K562 (cell line): Measurements from ENCODE around the gene C11orf86. TPM values are rescaled to one million over a fixed set of nuclear protein-coding genes. Genes with fewer than 3 reads are reported as not detected.
A peak's percentile ranks its signal among the peaks of the same experiment; 100 is the strongest.

ENCODE experiments used
- ATAC-seq: fragments of 200-7000 bp; cut with Tn5 transposase; 3 replicates; pipeline ENCODE4 v1.9.1; 2020; ENCODE audit warnings: moderate library complexity
- BruUV-seq: library from RNA; stranded (reverse); fragments of 400-500 nt; replicated peaks from 2 replicates; lab custom pipeline; 2021; lab: Mats Ljungman, UMichigan
- CTCF ChIA-PET: fragments of 300-600 bp; formaldehyde crosslinking; extraction: SDS; loops from one replicate; lab custom pipeline; 2021; ENCODE audit warnings: low intra/inter-chr PET ratio; lab: Yijun Ruan, JAX
- POLR2A ChIA-PET: fragments of 300-600, 350-650 bp; sonication (Branson Sonifier 250); formaldehyde crosslinking; extraction: SDS; loops from one replicate; lab custom pipeline; 2021; ENCODE audit warnings: antibody characterized with exemption, inconsistent platforms; lab: Yijun Ruan, JAX
- DNase-seq, 4 experiments: peaks; one replicate each; pipeline versions ENCODE4 v3.0.0 to v3.0.0-alpha.2; 2011 to 2018; ENCODE audit warnings: low spot score in 3 of 4, mixed read lengths in 3 of 4; ENCODE audit errors: extremely low read depth in 1 of 4
- FAIRE-seq: peaks from 2 replicates; lab custom pipeline; 2011; peaks lifted over from hg19 to GRCh38; lab: Jason Lieb, UNC
- H2AFZ ChIP-seq: 2 replicates; pipeline ENCODE4 v1.6.0; 2011; ENCODE audit warnings: low read depth, low read length, control low read depth, inconsistent platforms
- H3K27ac ChIP-seq: fragments of 200-600 bp; 3 replicates; pipeline ENCODE4 v1.8.0; 2011; ENCODE audit warnings: low read depth, mild to moderate bottlenecking, control low read depth, inconsistent platforms, low read length, moderate library complexity, mixed read lengths; ENCODE audit errors: extremely low read depth
- H3K27me3 ChIP-seq, 2 experiments: fragments of 300-600 bp in 1 of 2; 2 replicates in 1 of 2; 3 replicates in 1 of 2; pipeline versions ENCODE4 v1.6.0 to v1.8.0; 2011; ENCODE audit warnings: inconsistent platforms in 2 of 2, low read length in 2 of 2, mild to moderate bottlenecking in 1 of 2, mixed read lengths in 1 of 2, moderate library complexity in 1 of 2; ENCODE audit not compliant: control insufficient read depth in 2 of 2, insufficient read depth in 2 of 2
- H3K36me3 ChIP-seq: fragments of 300-600 bp; 3 replicates; pipeline ENCODE4 v1.8.0; 2011; ENCODE audit warnings: mild to moderate bottlenecking, low read length, inconsistent platforms; ENCODE audit not compliant: control insufficient read depth, insufficient read depth
- H3K4me1 ChIP-seq, 2 experiments: fragments of 200-600 bp in 1 of 2; replicated peaks in 1 of 2; 2 replicates in 1 of 2; 3 replicates in 1 of 2; pipeline versions ENCODE4 v1.5.1 to v1.8.0; 2011; ENCODE audit warnings: inconsistent platforms in 2 of 2, low read length in 2 of 2, mild to moderate bottlenecking in 1 of 2, mixed read lengths in 1 of 2, moderate library complexity in 1 of 2; ENCODE audit not compliant: control insufficient read depth in 2 of 2, insufficient read depth in 2 of 2
- H3K4me2 ChIP-seq: 2 replicates; pipeline ENCODE4 v1.6.1; 2011; ENCODE audit warnings: low read length, control low read depth, inconsistent platforms, mixed read lengths; ENCODE audit not compliant: insufficient read depth
- H3K4me3 ChIP-seq: fragments of 200-600 bp; sonication (generic), shearing (Covaris generic); 2 replicates; pipeline ENCODE4 v1.5.1; 2016; ENCODE audit warnings: control low read depth, inconsistent platforms
- H3K79me2 ChIP-seq: fragments of 200-600 bp; 3 replicates; pipeline ENCODE4 v1.8.0; 2011; ENCODE audit warnings: low read length, inconsistent platforms; ENCODE audit not compliant: control insufficient read depth, insufficient read depth
- H3K9ac ChIP-seq, 2 experiments: 2 replicates each; pipeline versions ENCODE4 v1.6.0 to v1.6.1; 2011; ENCODE audit warnings: low read depth in 2 of 2, low read length in 2 of 2, control low read depth in 1 of 2, inconsistent platforms in 1 of 2, mild to moderate bottlenecking in 1 of 2, mixed read lengths in 1 of 2; ENCODE audit not compliant: insufficient read depth in 1 of 2
- H3K9me1 ChIP-seq: one replicate; pipeline ENCODE4 v1.6.0; 2011; ENCODE audit warnings: inconsistent platforms, mild to moderate bottlenecking, low read length, moderate library complexity; ENCODE audit not compliant: control insufficient read depth, insufficient read depth
- H3K9me3 ChIP-seq: replicated peaks from 2 replicates; pipeline ENCODE4 v1.5.1; 2011; ENCODE audit warnings: low read depth, low read length, inconsistent platforms; ENCODE audit not compliant: control insufficient read depth, insufficient read depth
- H4K20me1 ChIP-seq: replicated peaks from 2 replicates; pipeline ENCODE4 v1.6.1; 2011; ENCODE audit warnings: low read length, inconsistent platforms, mixed read lengths; ENCODE audit not compliant: control insufficient read depth, insufficient read depth
- COPS2 ChIP-seq: fragments of 450-650 bp; conservative IDR thresholded peaks from 2 replicates; pipeline ENCODE4 v1.6.1; 2016; ENCODE audit warnings: mild to moderate bottlenecking, moderate library complexity
- CUX1 ChIP-seq: fragments of 200-800 bp; sonication (Bioruptor generic); IDR thresholded peaks from 2 replicates; pipeline ENCODE4 v1.6.1; 2016; ENCODE audit warnings: missing genetic modification characterization, missing compliant biosample characterization
- ID3 ChIP-seq, 2 experiments: fragments of 250-450 bp in 1 of 2; fragments of 450-650 bp in 1 of 2; sonication (Bioruptor Pico) in 1 of 2; IDR thresholded peaks; 2 replicates each; pipeline versions ENCODE4 v1.6.1 to v1.8.0; 2016 to 2021; ENCODE audit warnings: mild to moderate bottlenecking in 2 of 2, moderate library complexity in 2 of 2, missing compliant biosample characterization in 1 of 2, missing genetic modification characterization in 1 of 2
- KLF6 ChIP-seq: fragments of 250-450 bp; sonication (Bioruptor Pico); IDR thresholded peaks from 2 replicates; pipeline ENCODE4 v1.4.0; 2020; ENCODE audit warnings: mild to moderate bottlenecking, moderate library complexity, borderline replicate concordance
- WGBS: fragments of 100-300 bp; shearing (Covaris generic); methylation state at CpG from one replicate; pipeline ENCODE4 v1.1.6; 2016; ENCODE audit warnings: low coverage, mixed read lengths; ENCODE audit not compliant: insufficient coverage; ENCODE audit errors: missing lambda C conversion rate; 5-methylcytosine and 5-hydroxymethylcytosine counted together
- in situ Hi-C: fragments of 300-500 bp; cut with MboI; formaldehyde crosslinking; loops from 4 replicates; pipeline ENCODE4 v1.15.0; 2018; ENCODE audit warnings: inconsistent platforms, mixed read lengths
- intact Hi-C: fragments of 100-400 bp; cut with micrococcal nuclease; formaldehyde crosslinking; loops from 2 replicates; pipeline ENCODE4 v1.14.2; 2022
- polyA plus RNA-seq, 8 experiments: library from polyadenylated mRNA; depleted of rRNA in 4 of 8; stranded (reverse) in 5 of 8; unstranded in 3 of 8; fragments of >200 nt; fragmentation: Nextera tagmentation in 2 of 8; fragmentation: Illumina TruSeq in 1 of 8; extraction: Ambion mirVana in 2 of 8; extraction: Trizol in 1 of 8; gene quantifications; 2 replicates each; pipeline versions ENCODE4 v1.2.1 to v1.2.3, GENCODE V29; 2011 to 2014; ENCODE audit warnings: inconsistent platforms in 1 of 8, missing spikeins in 1 of 8
- total RNA-seq, 7 experiments: library from RNA; depleted of rRNA in 6 of 7; stranded (reverse); fragments of >200 nt in 6 of 7; fragmentation: Illumina TruSeq in 2 of 7; extraction: Trizol in 2 of 7; gene quantifications; 2 replicates each; pipeline versions ENCODE4 v1.2.1 to v1.2.3, GENCODE V29; 2011 to 2021; ENCODE audit warnings: low replicate concordance in 1 of 7

The C11orf86 gene
- total and polyA plus RNA-seq, 9 of the 15 experiments (the other 6 are each of a cell fraction or from before 2014, with no cell fraction given): not detected

GRCh38 chr11:66974724-66975404 is at the start of gene C11orf86 (continued):
- no peak for TF ChIP-seq CUX1 (CRISPR knock-in tag)
- no peak for TF ChIP-seq COPS2

GRCh38 chr11:66929753-66930152 is 45.4 kb upstream of the C11orf86 start:
- Histone ChIP-seq H3K79me2 (no peaks in the 10 kb centered on the region; the same call in 2 of the 3 replicates), H3K4me3 (no peak overlapping the region), H3K9me3 (no peaks in the 10 kb centered on the region), H2AFZ (no peak overlapping the region), H3K9me1 (no peaks in the 10 kb centered on the region), H3K4me2 (no peak overlapping the region), H3K27ac (no peak overlapping the region), H4K20me1 (no peaks in the 10 kb centered on the region), H3K4me1 (peaks cover 10 to 41% of the 10 kb centered on the region in 2 experiments), H3K9ac (no peak overlapping the region; a peak in 1 of 4 replicates), H3K36me3 (no peaks in the 10 kb centered on the region), H3K27me3 (no peaks in the 10 kb centered on the region)
- ChIA-PET POLR2A (interaction anchor here (0.9 to 1.3 kb wide), 2 partner anchors 8 to 9 kb away, joined by 3 read pairs; no protein-coding TSS in a partner anchor), CTCF (no interaction called here)
- 29% methylated on average over 4 of the region's 4 CpGs for WGBS
- FAIRE-seq (no peak), ATAC-seq (no peak), DNase-seq (no peak)
- in situ Hi-C loops: no loop called here
- intact Hi-C loops: no loop called here
- TF ChIP-seq KLF6 (no peak), ID3 (CRISPR knock-in tag; IDR thresholded peaks at IDR 0.05) (no peak), ID3 (tag; IDR thresholded peaks at IDR 0.05) (peak; percentile 92)
- no TSS peak for BruUV-seq
